Stimulated activated CD8-positive, alpha-beta memory T cell treated with anti-CD3 and anti-CD28 coated beads, Interleukin-7, amount 100 ng/mL, for 48 hours (primary cell): Measurements from ENCODE around the gene GATAD2A.

Source experiments
- DNase-seq, 2 donors: peaks; one replicate each; pipeline ENCODE4 v3.0.0-alpha.2; 2020; ENCODE audit warnings: low read depth in 1 of 2; ENCODE audit errors: extremely low read depth in 1 of 2

Gene GATAD2A

GRCh38 chr19:19502808-19503602, 97.5 kb downstream of the GATAD2A start:
- no peak for DNase-seq

GRCh38 chr19:19504754-19505668, 99.5 kb downstream of the GATAD2A start:
- no peak for DNase-seq

- no peak for DNase-seq
These were observed 100.3 kb downstream of the GATAD2A start for GRCh38 chr19:19505669-19506326.

GRCh38 chr19:19506592-19506991, 101.1 kb downstream of the GATAD2A start:
- no peak for DNase-seq

GRCh38 chr19:19507354-19507753, 101.9 kb downstream of the GATAD2A start:
- no peak for DNase-seq

GRCh38 chr19:19508217-19508616, 102.7 kb downstream of the GATAD2A start:
- DNase-seq = no peak

GRCh38 chr19:19510432-19510831, 105.0 kb downstream of the GATAD2A start:
- no peak for DNase-seq

GRCh38 chr19:19513682-19514081, 108.2 kb downstream of the GATAD2A start:
- no peak for DNase-seq

GRCh38 chr19:19514215-19514657, 108.8 kb downstream of the GATAD2A start:
- DNase-seq = no peak

GRCh38 chr19:19514881-19515641, 109.6 kb downstream of the GATAD2A start, which contains the start of gene TSSK6:
Gene TSSK6, minus strand, starts transcription at chr19:19515548. Its CDS starts 121 bp downstream, at chr19:19515427.
- DNase-seq = no peak

- DNase-seq = peak; percentile 82 to 87
These were observed 110.4 kb downstream of the GATAD2A start, which contains the start of gene NDUFA13 for GRCh38 chr19:19515642-19516519. Gene NDUFA13, plus strand, starts transcription at chr19:19516225. Its CDS starts 14 bp downstream, at chr19:19516239.

GRCh38 chr19:19517235-19517619, 111.8 kb downstream of the GATAD2A start:
- no peak for DNase-seq

GRCh38 chr19:19520989-19521388, 115.5 kb downstream of the GATAD2A start:
- no peak for DNase-seq

- DNase-seq = no peak
These were observed 117.7 kb downstream of the GATAD2A start for GRCh38 chr19:19523177-19523576.

GRCh38 chr19:19524053-19524452, 118.6 kb downstream of the GATAD2A start:
- DNase-seq = no peak

GRCh38 chr19:19525611-19526380, 120.3 kb downstream of the GATAD2A start:
- DNase-seq = no peak

- no peak for DNase-seq
These were observed 121.3 kb downstream of the GATAD2A start for GRCh38 chr19:19526581-19527370.

- no peak for DNase-seq
These were observed 121.8 kb downstream of the GATAD2A start for GRCh38 chr19:19527371-19527656.
